ENCODE results near the gene CCR9. TPM values are rescaled to one million over a fixed set of nuclear protein-coding genes. Genes with fewer than 3 reads are reported as not detected.
A peak's percentile ranks its signal among the peaks of the same experiment; 100 is the strongest.

The CCR9 gene, protein sequence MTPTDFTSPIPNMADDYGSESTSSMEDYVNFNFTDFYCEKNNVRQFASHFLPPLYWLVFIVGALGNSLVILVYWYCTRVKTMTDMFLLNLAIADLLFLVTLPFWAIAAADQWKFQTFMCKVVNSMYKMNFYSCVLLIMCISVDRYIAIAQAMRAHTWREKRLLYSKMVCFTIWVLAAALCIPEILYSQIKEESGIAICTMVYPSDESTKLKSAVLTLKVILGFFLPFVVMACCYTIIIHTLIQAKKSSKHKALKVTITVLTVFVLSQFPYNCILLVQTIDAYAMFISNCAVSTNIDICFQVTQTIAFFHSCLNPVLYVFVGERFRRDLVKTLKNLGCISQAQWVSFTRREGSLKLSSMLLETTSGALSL
- not detected in 2 replicates for total RNA-seq (2014; rRNA removed; shearing (Covaris generic); ENCODE audit: low replicate concordance)

DNA sequence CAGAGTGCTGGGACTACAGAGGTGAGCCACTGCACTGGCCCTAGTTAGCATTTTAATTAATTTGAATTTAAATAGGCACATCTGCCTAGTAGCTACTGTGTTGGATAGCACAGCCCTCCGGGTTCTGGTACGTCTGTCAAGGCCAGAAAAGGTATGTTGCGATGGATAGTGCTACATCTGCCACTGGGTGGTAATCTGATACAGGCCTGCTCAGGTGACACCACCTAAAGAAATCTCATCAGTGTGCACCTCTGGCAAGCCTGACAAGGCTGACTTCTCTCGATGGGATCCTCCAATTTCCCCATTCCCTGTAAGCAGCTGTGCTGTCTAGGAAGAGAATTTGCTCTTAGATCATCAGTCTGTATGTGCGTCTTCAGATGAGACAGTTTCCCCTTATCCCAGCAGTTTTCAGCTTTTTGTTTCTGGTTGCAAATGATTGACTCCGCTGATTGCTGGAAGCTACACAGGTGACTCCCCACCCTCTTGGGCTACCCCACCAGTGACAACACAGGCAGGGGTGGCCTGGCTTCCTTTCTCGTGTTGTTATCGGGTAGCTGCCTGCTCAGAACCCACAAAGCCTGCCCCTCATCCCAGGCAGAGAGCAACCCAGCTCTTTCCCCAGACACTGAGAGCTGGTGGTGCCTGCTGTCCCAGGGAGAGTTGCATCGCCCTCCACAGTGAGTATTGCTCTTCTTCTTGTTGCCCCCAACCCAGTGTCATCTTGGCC is at the start of gene CCR9:
TSS of gene CCR9 (plus strand) at position 565 of the 727 bp plus-strand sequence. CDS start 8,391 bp downstream, outside the sequence.
- no peak for DNase-seq
- no peak within 1 kb of the TSS for H3K9ac ChIP-seq (ENCODE audit: low read length)
- H3K4me1 ChIP-seq (ENCODE audit: low read length) = no peaks in the 10 kb centered on the region
- H3K27me3 ChIP-seq (ENCODE audit: low read length) = no peaks in the 10 kb centered on the region
- no peaks in the 10 kb centered on the region for H4K20me1 ChIP-seq (ENCODE audit: insufficient read depth, low read depth, low read length)
- no peaks in the 10 kb centered on the region for H3K9me3 ChIP-seq (ENCODE audit: low read length)
- no peak within 1 kb of the TSS for H2AFZ ChIP-seq (ENCODE audit: low read length)
- no peak within 1 kb of the TSS for H3K4me3 ChIP-seq (ENCODE audit: low read length)
- no peaks in the 10 kb centered on the region for H3K9me2 ChIP-seq (replicated peaks; ENCODE audit: insufficient read depth, low read length)
- H3K79me2 ChIP-seq (ENCODE audit: low read length) = no peaks in the 10 kb centered on the region
- H3K4me2 ChIP-seq (ENCODE audit: low read depth, low read length, poor library complexity, severe bottlenecking) = no peak within 1 kb of the TSS
- H3K36me3 ChIP-seq (ENCODE audit: insufficient read depth, low read length) = no peaks in the 10 kb centered on the region
- H3K27ac ChIP-seq (ENCODE audit: low read length) = no peak within 1 kb of the TSS

DNA sequence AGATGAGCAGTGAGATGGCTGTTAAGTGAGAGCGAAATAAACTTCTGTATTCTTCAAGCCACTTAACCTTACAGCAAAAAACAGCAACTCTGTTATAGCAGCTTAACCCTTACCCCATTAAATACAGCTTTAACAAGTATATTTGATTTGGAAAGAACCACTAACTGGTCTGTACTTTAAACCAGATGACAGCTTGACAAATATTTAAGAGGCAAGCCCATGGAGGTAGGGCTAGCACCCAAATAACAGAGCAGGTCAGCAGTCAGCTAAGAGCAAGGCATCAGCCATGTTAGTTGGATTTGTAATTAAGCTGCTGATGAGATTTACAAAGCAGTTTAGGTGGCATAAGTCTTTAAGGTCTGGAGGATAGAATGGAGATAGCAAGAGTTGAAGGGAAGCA is 47.9 kb upstream of the CCR9 start:
- no peak overlapping the region for H3K4me3 ChIP-seq (ENCODE audit: low read length)
- H3K79me2 ChIP-seq (ENCODE audit: low read length) = no peaks in the 10 kb centered on the region
- no peaks in the 10 kb centered on the region for H4K20me1 ChIP-seq (ENCODE audit: insufficient read depth, low read depth, low read length)
- H2AFZ ChIP-seq (ENCODE audit: low read length) = no peak overlapping the region
- peaks cover 14% of the 10 kb centered on the region for H3K4me1 ChIP-seq (ENCODE audit: low read length)
- no peaks in the 10 kb centered on the region for H3K27me3 ChIP-seq (ENCODE audit: low read length)
- H3K4me2 ChIP-seq (ENCODE audit: low read depth, low read length, poor library complexity, severe bottlenecking) = no peak overlapping the region
- no peaks in the 10 kb centered on the region for H3K36me3 ChIP-seq (ENCODE audit: insufficient read depth, low read length)
- no peak overlapping the region for H3K27ac ChIP-seq (ENCODE audit: low read length)
- H3K9me3 ChIP-seq (ENCODE audit: low read length) = no peaks in the 10 kb centered on the region
- no peak overlapping the region for H3K9ac ChIP-seq (ENCODE audit: low read length)
- no peaks in the 10 kb centered on the region for H3K9me2 ChIP-seq (replicated peaks; ENCODE audit: insufficient read depth, low read length)
- DNase-seq = no peak

DNA sequence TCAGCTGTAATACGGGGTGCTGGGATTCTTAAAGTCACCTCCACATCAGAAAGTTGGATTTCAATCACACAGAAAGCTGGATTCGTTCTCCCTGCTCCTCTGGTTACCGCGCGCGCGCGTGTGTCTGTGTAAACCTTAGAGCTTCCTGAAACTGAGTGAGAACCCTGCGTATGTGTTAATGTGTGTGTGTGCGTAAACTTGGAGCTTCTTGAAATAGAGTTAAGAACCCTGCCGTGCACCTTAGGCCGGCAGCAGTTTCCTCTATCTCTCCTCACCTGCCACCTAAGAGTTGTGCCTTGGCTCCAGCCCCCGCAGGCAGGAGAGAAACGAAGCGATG is 45.0 kb upstream of the CCR9 start:
- H3K27ac ChIP-seq (ENCODE audit: low read length) = no peak overlapping the region
- no peaks in the 10 kb centered on the region for H3K9me3 ChIP-seq (ENCODE audit: low read length)
- H3K79me2 ChIP-seq (ENCODE audit: low read length) = no peaks in the 10 kb centered on the region
- peaks cover 14% of the 10 kb centered on the region for H3K4me1 ChIP-seq (ENCODE audit: low read length)
- H3K9ac ChIP-seq (ENCODE audit: low read length) = peak overlapping the region; percentile 41
- no peaks in the 10 kb centered on the region for H3K36me3 ChIP-seq (ENCODE audit: insufficient read depth, low read length)
- H4K20me1 ChIP-seq (ENCODE audit: insufficient read depth, low read depth, low read length) = no peaks in the 10 kb centered on the region
- peak overlapping the region; percentile 63 for H3K4me2 ChIP-seq (ENCODE audit: low read depth, low read length, poor library complexity, severe bottlenecking)
- no peak for DNase-seq
- H3K27me3 ChIP-seq (ENCODE audit: low read length) = no peaks in the 10 kb centered on the region; the same call in 1 of the 2 replicates
- peak overlapping the region; percentile 65 for H3K4me3 ChIP-seq (ENCODE audit: low read length)
- H3K9me2 ChIP-seq (replicated peaks; ENCODE audit: insufficient read depth, low read length) = no peaks in the 10 kb centered on the region
- H2AFZ ChIP-seq (ENCODE audit: low read length) = 0 out of 2 replicates have a peak overlapping the region, but pooled peaks have one; percentile 11

DNA sequence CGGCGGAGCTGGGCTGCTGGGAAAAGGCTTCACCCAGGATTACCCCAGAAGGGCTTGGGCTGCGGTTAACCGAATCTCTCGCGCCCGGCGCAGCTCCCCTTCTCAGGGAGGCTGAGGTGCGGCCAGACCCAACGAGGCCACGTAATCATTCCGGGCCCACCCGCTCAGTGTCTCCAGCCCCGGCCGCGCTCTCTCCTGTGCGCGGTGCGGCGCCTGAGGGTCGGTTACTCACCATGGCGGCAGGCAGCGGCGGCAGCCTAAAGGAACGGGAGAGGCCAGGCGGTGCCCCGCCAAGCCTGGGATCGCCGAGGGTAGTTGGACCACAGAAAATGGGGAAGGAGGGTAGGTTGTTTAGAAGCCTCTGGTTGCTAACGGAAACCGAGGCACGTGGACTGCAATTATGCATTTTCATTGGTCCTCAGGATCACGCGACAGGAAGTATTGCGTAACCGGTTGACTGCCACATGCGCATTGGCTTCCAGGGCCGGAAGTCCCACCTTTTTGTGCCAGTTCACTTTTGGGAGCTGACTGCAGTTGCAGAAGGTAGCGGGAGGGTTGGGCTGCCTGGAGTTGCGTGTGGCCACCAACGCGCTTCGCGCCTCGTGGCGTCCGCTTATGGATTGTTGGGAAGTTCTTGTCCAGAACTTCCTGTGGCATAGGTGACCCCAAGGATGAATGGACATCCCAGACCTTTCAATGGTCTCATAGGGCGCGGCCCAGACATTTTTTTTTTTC is 44.4 kb upstream of the CCR9 start, which contains the start of gene LZTFL1:
TSS of gene LZTFL1 (minus strand) at position 363 of the 735 bp plus-strand sequence. CDS start at position 235, 128 bp downstream.
- Histone ChIP-seq H3K4me2 (ENCODE audit: low read depth, low read length, poor library complexity, severe bottlenecking) (peak within 1 kb of the TSS; percentile 63), H3K9me2 (replicated peaks; ENCODE audit: insufficient read depth, low read length) (no peaks in the 10 kb centered on the region), H3K27ac (ENCODE audit: low read length) (no peak within 1 kb of the TSS), H4K20me1 (ENCODE audit: insufficient read depth, low read depth, low read length) (no peaks in the 10 kb centered on the region), H3K4me3 (ENCODE audit: low read length) (peak within 1 kb of the TSS; percentile 65), H2AFZ (ENCODE audit: low read length) (peak within 1 kb of the TSS; percentile 63; the same call in 1 of the 2 replicates), H3K27me3 (ENCODE audit: low read length) (no peaks in the 10 kb centered on the region; the same call in 1 of the 2 replicates), H3K4me1 (ENCODE audit: low read length) (peaks cover 14% of the 10 kb centered on the region), H3K9me3 (ENCODE audit: low read length) (no peaks in the 10 kb centered on the region), H3K9ac (ENCODE audit: low read length) (peak within 1 kb of the TSS; percentile 41), H3K36me3 (ENCODE audit: insufficient read depth, low read length) (no peaks in the 10 kb centered on the region), H3K79me2 (ENCODE audit: low read length) (no peaks in the 10 kb centered on the region)
- peak; percentile 91 for DNase-seq

DNA sequence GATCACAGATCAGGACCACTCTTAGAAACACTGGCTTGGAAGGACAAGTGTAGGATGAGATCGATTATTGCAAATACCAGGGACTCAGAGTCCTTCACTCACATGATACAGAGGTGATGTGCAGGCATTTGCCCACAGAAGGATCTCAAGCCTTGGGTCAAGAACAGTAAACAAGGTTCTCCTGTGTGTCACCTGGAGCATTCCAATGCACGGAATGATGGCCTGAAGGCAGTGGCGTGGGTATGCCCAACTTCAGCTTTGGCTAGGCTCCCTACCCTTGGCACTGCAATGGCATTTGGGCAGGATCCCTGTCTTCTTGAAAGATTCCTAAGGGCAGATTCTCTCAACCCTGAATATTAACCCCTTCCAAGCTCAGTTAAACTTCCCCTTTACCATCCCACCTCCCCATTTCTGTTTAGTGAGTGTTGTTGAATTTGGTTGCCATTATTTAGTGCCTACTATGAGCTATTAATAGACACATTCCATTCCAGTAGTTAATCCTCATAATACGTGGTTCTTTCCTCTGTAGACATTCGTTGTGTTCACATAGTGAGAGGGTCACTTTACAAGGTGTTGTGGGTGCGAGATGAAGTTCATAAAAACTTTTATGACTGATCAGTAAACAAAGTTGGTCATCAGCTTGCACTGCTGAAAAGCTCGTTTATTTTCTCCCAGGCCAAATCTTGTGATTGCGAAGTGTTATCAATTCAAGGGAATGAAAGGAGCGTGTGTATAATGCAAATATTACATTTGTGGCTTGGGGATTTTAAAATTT is 43.3 kb upstream of the CCR9 start:
- no peak overlapping the region for H3K27ac ChIP-seq (ENCODE audit: low read length)
- no peaks in the 10 kb centered on the region for H3K9me2 ChIP-seq (replicated peaks; ENCODE audit: insufficient read depth, low read length)
- no peaks in the 10 kb centered on the region for H3K36me3 ChIP-seq (ENCODE audit: insufficient read depth, low read length)
- H3K27me3 ChIP-seq (ENCODE audit: low read length) = no peaks in the 10 kb centered on the region; the same call in 1 of the 2 replicates
- no peak overlapping the region for H3K4me2 ChIP-seq (ENCODE audit: low read depth, low read length, poor library complexity, severe bottlenecking)
- H4K20me1 ChIP-seq (ENCODE audit: insufficient read depth, low read depth, low read length) = no peaks in the 10 kb centered on the region
- DNase-seq = no peak
- H3K4me3 ChIP-seq (ENCODE audit: low read length) = no peak overlapping the region
- H3K4me1 ChIP-seq (ENCODE audit: low read length) = peaks cover 14% of the 10 kb centered on the region
- no peak overlapping the region for H3K9ac ChIP-seq (ENCODE audit: low read length)
- H3K9me3 ChIP-seq (ENCODE audit: low read length) = no peaks in the 10 kb centered on the region
- no peaks in the 10 kb centered on the region for H3K79me2 ChIP-seq (ENCODE audit: low read length)
- H2AFZ ChIP-seq (ENCODE audit: low read length) = no peak overlapping the region

DNA sequence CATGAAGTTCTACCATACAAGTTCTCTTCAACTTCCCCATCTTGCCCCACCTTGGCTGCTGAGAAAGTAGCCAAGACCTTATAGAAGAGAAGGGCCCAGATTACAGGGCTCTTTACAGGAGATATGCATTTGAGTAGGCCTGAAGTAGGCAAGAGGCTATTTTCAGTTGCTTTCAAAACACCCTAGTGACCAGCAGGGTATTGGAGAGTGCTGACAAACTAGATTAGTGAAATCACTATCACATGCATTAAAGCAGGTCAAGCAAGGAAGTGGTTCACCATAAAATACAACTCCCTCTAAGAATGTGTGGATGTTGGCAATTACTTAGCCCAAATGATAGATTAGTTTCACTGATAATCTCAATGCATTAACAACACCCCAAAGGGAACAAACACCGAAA is 41.7 kb upstream of the CCR9 start:
- Histone ChIP-seq H3K9me2 (replicated peaks; ENCODE audit: insufficient read depth, low read length) (no peaks in the 10 kb centered on the region), H3K9me3 (ENCODE audit: low read length) (no peaks in the 10 kb centered on the region), H4K20me1 (ENCODE audit: insufficient read depth, low read depth, low read length) (no peaks in the 10 kb centered on the region), H3K9ac (ENCODE audit: low read length) (no peak overlapping the region), H3K4me2 (ENCODE audit: low read depth, low read length, poor library complexity, severe bottlenecking) (no peak overlapping the region), H3K36me3 (ENCODE audit: insufficient read depth, low read length) (no peaks in the 10 kb centered on the region), H3K4me1 (ENCODE audit: low read length) (peaks cover 14% of the 10 kb centered on the region), H3K79me2 (ENCODE audit: low read length) (no peaks in the 10 kb centered on the region), H3K4me3 (ENCODE audit: low read length) (no peak overlapping the region), H3K27ac (ENCODE audit: low read length) (no peak overlapping the region), H3K27me3 (ENCODE audit: low read length) (no peaks in the 10 kb centered on the region; the same call in 1 of the 2 replicates), H2AFZ (ENCODE audit: low read length) (no peak overlapping the region)
- no peak for DNase-seq

DNA sequence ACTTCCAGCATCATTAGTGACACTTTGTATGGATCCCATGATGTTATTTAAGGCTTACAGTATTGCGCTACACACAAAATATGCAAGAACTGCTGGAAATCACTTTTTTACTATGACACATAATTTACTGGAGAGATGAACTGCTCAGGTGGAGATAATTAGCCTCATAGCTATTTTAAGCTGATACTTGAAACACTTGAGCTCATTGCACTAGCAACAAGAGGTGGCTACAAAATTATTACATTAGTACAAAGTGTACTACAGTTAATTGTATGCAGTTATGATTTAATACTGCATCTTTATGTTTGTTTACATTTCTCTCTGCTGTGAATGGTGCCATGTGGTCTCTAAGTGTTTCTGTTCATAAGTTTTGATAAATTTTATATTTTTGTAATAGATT is 38.0 kb upstream of the CCR9 start:
- no peaks in the 10 kb centered on the region for H3K9me3 ChIP-seq (ENCODE audit: low read length)
- no peak overlapping the region for H3K9ac ChIP-seq (ENCODE audit: low read length)
- H3K9me2 ChIP-seq (replicated peaks; ENCODE audit: insufficient read depth, low read length) = no peaks in the 10 kb centered on the region
- no peak for DNase-seq
- H3K36me3 ChIP-seq (ENCODE audit: insufficient read depth, low read length) = no peaks in the 10 kb centered on the region
- no peaks in the 10 kb centered on the region; the same call in 1 of the 2 replicates for H3K27me3 ChIP-seq (ENCODE audit: low read length)
- no peak overlapping the region for H3K4me3 ChIP-seq (ENCODE audit: low read length)
- no peaks in the 10 kb centered on the region for H3K79me2 ChIP-seq (ENCODE audit: low read length)
- H3K27ac ChIP-seq (ENCODE audit: low read length) = no peak overlapping the region
- no peaks in the 10 kb centered on the region for H4K20me1 ChIP-seq (ENCODE audit: insufficient read depth, low read depth, low read length)
- no peak overlapping the region for H3K4me2 ChIP-seq (ENCODE audit: low read depth, low read length, poor library complexity, severe bottlenecking)
- no peaks in the 10 kb centered on the region for H3K4me1 ChIP-seq (ENCODE audit: low read length)
- no peak overlapping the region for H2AFZ ChIP-seq (ENCODE audit: low read length)
